DMS79 (cell line): ENCODE measurements around the gene SHROOM3.
A peak's percentile ranks its signal among the peaks of the same experiment; 100 is the strongest.

ENCODE experiments used
- DNase-seq: peaks from one replicate; lab custom pipeline; 2025; lab: John Stamatoyannopoulos, UW

SHROOM3 gene

DNA sequence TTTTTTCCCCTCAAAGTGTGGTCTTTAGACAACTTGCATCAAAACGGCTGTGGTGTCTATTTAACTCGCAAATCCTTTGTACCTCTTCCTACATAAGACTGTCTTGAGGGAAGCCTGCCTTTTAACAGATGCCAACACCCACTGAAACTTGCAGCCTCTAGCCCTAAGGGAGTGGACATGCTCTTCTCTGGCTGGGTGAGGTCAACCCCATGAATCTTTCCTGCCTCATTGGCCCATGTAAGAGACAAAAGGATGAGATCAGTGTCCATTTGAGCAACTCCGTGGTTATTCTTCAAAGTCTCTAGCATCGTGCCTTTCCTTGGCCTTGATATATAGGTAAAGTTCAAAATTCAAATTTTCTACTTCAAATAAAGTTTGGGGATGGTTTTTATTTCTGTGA lies 134.7 kb downstream of the SHROOM3 start:
- no peak for DNase-seq

DNA sequence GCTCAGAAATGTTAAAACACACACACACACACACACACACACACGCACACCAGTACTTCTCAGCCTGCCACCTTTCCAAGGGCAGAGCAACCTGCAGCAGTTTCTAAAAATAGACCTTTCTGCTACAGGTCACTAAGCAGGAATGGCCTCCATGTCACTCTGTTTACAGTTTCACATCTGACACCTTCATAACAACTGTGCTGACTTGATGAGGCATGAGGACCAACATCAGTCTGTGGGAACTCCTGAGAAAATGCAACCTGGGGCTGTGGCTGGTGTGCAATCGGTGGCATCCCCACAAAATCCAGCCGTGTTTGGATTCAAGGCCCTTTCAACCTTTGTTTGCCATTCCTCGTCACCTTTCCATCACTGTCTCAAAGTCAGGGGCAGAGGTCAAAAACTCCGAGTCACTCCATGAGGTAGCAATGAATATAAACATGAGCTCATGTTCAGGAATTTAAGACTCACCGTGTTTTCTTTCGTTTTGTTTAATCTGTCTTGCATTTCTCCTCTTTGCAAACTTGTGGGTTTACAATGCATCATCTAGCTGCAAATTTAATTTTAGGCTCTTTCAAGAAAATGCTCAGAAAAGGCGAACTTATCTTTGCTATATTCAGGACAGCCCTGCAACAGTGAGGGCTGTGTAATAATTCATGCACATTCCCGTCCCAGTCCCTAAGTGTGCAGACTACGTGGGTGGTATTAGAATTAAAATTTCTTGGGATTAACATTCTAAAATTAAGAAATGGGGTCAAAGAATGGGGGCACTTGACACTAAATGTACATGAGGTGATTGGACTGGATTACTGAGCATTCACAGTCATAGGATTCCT lies 135.3 kb downstream of the SHROOM3 start:
- no peak for DNase-seq

DNA sequence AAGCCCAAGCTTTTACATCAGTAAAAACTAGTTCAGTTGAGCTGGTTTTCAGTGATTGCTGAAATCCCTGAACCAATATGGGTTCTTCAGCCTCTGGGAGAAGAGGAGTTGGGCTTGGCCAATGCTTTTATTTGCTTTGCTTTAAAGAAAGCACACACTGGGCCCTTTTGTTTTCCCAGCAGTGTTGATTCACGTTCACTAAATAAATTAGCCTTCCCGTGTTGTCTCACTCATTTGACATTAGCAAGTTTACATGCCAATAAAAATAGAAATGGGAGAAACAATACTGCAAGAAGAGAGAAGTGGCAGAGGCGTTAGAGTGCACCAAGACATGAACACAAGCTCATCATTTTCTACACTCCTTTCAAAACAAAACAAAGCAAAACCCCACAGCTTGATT lies 136.2 kb downstream of the SHROOM3 start:
- no peak for DNase-seq

DNA sequence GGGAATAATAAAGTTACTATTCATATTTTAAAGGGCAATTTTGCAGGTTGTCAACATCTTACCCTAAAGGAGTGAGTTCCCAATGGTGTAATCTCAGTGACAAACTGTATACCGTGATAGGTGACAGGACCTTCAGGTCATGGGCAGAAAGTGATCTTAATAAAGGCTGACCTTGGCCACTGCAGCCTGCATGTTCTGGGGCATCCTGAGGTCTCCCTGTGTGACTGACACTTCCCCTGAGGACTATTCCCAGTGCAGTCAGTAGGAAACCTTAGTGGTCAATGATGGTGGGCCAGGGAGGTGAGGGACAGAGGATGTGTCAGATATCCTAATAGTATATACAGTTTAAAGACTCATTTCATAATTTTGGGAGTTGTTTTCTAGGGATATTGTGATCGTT lies 137.2 kb downstream of the SHROOM3 start:
- DNase-seq: no peak

DNA sequence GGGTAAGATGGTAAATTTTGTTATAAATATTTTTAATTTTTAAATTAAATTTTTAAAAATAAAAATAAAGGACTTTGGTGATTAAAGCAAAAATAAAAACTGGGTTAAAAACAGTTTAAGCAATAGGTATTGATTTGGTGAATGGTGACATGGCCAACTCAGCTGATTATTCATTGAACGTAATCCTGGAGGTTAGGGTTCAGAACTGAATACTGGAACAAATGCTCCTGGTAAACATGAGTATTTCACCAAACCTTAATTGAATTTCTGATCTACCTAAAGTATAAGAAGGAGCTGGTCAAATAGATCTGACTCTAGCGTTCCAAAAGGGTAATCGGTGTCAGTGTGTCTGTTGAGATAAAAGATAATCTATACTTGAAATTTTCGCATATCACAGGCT lies 141.8 kb downstream of the SHROOM3 start:
- no peak for DNase-seq

DNA sequence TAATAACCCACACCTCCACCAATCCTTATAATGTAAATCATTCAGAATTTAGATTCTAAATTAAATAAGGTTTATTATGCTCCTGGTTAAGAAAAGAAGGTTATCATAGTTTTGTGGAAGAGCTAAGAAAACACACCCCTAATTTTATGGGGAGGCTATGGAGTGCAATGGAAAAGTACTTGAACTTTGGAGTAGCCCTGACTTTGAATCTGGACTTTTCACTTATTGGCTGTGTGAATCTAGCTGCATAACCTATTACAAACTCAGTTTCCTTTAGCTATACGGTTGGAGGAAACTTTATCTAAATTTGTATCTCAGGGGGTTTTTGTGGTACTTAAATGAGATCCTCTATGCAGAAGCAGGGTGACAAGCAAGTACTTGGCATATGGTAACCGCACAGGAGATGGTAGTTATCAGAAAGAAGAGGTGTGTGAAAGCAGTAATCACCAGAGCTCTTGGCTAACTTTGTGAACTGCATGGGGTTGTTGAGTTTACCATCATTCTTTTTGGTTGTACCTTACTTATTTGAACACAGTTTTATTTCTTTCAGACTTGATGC lies 143.1 kb downstream of the SHROOM3 start:
- no peak for DNase-seq

DNA sequence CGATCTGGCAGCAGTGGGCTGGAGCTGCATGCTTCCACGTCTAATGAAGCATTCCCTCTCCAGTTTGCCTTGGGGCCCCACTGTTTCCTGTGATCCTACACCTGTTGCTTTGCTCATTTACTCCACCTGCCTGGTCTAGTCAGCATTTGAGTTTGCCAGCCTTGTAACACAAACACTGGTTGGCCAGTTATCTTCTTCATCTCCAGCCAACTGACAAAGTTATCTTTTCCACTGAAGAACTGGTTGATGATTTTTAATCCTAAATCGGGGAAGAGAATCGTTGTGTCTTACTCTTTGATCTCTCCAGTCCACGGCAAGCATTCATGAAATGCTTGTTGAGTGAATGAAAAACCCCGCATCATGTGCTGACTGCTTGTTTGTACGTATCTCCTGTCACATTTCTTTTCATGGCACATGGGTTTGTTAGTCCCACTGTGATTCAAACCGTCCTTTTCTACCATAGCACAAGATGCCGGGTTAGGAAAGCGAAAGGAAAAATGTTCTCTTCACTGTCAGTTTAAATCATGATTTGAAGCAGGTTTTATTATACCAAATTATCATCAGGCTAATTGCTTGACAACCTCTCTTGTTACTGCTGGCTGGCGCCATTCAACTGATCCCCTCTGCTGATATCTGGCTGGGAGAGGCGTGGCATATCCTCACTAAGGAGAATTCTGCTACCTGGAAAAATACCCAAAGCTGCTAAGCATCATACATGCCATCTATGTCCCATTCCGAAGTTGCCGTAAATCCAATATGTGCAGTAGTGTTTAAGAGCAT lies 144.8 kb downstream of the SHROOM3 start:
- peak; percentile 30 for DNase-seq

DNA sequence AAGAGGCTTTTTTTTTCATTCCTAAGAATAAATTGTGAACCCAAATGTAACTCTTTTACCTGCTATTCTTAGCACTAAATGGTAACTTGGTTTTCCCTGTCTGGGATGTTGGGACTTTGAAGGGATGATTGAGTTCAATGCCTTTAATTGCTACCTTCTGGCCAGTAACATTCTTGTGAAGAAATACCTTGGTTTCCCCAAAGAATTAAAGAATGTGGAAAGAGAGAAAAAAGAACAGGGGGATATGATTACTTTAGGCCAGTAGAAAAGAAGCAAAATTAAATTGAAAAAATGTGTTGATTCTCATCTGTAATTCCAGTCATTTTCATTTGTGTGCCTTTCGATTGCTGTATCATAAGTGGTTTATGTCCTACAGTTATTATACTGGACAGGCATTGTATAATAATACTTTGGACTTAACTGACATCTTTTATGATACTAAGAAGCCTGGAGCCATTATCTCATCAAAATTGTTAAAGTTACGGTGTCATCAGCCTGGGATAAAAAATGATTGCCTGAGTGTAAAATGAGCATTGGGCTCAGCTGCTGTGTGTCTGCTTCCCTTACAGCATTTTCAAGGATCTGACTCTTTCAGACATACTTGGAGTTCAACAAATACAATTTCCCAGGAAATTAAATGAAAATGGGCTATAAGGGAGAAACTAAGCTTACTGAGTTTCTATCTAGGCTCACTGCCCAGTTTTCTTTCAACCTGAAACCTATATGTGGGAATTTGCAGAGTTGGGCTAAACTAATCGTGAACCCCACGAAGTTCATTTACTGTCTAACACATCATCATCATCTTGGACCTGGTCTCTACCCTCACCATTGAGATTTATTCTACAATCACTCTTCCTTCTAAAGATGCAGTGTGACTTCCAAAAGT lies 146.3 kb downstream of the SHROOM3 start:
- DNase-seq: no peak

DNA sequence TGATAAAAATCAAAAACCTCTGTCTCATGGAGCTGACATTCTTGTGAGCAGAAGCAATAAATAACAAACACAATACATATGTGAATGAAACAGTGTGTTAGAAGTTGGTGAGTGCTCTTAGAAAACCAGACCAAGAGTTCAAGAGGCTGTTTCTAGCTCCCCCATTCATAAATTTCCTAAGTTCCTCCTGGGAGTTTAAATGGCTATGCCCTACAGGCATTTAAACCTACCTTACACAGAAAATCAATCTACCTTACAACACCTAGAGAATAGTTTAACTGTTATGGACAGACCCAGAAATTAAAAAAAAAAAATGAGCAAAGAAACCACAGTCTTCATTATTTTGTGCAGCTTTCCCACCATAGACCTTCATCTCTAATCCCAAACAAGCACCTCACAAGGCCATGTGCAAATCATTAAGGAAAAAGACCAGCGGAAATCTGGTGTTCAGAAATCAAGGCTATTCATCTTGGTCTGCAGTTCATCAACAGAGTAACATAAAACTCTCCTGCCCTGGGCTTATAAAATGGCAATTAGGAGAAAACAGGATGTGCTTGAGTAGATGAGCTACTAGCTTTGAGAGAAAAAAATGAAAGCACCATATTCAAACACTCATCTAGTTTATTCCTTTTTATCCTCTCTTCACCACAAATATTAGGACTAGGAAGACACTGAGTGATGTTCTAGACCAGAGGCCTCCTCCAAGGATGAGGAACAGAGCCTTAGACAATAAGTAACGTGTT lies 147.2 kb downstream of the SHROOM3 start:
- DNase-seq: peak; percentile 37

DNA sequence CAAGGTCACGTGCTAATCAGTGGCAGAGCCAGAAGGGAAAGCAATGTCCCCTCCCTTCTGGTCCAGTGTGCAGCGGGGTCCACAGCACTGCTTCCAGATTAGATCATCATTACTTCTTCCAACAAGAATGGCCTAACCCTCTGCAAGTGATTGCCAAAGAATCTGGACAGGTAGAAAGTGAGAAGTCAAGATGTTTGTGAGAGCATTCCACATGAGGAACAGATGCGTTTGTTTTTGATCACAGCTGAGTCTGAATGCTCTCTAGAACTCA lies 147.7 kb downstream of the SHROOM3 start:
- no peak for DNase-seq

DNA sequence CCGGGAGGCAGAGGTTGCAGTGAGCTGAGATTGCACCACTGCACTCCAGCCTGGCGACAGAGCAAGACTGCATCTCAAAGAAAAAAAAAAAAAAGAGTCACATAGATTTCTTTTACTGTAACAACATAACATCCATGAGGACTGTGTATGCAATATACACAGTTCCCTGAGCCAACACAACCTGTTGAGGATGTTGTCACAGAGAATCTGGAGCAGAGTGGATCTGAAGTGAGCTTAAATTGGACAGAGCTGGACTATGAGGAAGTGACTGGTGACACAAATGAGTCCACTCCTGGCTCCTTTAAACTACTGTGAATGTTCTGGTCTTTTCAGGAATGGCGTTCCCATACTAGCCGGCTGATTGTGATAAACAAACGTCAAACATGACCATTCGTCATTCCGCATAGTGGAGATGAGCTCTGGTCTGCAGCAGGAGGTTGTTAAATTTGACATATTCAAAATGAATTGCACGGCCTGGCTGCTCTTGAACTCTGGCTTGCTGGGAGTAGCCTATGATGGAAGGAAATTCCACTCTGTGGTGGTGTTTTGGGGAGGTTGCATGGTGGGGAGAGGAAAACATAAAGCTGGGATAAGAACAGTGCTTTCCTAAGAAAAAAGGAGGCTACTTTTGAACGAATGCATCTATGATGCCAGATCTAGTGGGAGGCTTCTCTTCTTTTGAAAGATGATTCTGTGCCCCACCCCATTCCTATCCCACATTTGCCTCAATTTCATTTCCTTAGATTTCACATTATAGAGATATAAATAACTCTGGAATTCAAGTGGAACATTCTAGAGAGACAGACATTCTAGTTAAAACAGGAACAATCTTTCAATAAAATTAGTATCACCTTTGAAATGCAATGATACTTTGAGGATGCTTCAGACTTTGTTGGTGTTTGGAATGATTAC lies 149.5 kb downstream of the SHROOM3 start:
- DNase-seq: no peak

DNA sequence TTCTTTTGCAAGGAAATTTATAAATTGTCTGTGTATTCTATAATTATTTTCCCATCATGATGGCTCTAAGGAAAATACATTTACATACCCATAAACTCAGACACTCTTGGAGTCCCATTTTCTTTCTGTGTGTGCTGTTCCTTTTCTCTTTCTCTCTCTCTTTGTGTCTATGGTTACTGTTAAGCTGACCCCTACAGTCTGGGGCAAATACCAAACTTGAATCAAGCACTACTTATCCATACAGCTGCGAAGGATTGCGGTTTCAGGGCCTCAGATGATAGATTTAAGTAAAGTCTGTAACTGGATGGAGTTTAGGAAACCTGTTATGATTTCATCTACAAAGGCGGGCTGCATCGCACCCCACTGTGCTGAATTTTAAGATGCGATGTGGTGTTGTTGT lies 150.2 kb downstream of the SHROOM3 start:
- DNase-seq: no peak

DNA sequence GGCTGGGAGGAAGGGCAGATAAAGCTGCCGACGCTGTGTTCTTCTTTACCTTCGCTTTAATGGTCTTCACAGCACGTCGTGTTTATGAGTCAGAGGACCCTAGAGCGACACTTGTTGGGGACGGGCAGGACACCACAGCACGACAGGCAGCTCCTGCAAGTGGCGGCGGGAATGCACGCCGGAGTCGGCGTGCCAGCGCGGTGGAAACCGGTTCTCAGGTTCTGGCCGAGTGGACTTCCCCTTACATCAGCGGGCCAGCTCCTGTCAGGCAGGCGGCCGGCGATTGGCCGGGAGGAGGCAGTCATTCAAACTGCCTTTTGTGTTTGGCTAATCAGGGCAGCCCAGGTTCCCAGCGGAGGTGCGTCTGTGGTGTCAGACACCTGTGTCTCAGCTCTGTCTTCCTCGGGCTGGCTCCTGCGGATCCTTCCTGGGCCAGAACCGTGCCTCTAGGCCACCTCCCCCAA lies 150.9 kb downstream of the SHROOM3 start:
- DNase-seq: peak; percentile 42

DNA sequence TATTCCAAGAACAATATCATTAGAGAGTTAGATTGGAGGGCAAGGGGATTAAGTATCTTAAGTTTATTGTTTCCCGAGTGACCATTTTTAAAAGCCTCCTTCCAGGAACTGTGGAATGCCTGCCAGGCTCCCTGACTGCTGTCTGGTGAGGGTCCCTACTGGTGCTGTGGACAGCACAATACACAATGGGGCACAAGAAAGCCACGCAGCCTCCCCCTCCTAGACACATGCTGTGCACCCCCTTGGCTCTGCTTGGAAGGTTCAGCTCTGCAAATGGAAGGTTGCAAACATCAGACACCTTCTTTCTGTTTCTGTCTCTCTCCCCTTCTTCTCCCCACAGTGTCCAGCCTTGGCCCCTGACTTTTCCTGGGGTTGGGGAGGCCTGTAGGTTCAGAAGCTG lies 153.2 kb downstream of the SHROOM3 start:
- DNase-seq: no peak

DNA sequence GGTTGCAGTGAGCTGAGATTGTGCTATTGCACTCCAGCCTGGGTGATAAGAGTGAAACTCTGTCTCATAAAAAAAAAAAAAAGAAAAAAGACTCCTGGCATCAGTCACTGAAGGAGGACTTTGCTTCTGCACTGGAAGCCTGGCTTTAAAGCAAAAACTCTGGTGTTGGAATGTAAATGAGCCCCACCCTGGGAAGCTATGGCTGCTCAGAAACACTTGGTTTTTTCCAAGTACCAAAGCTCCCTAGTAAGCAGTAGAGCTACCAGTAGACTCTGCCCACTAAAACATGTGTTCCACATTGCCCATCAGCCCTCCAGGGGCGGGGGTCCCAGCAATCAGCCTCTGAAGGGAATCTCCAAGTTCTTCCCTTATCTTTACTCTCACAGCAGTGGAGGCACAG lies 154.4 kb downstream of the SHROOM3 start:
- no peak for DNase-seq

DNA sequence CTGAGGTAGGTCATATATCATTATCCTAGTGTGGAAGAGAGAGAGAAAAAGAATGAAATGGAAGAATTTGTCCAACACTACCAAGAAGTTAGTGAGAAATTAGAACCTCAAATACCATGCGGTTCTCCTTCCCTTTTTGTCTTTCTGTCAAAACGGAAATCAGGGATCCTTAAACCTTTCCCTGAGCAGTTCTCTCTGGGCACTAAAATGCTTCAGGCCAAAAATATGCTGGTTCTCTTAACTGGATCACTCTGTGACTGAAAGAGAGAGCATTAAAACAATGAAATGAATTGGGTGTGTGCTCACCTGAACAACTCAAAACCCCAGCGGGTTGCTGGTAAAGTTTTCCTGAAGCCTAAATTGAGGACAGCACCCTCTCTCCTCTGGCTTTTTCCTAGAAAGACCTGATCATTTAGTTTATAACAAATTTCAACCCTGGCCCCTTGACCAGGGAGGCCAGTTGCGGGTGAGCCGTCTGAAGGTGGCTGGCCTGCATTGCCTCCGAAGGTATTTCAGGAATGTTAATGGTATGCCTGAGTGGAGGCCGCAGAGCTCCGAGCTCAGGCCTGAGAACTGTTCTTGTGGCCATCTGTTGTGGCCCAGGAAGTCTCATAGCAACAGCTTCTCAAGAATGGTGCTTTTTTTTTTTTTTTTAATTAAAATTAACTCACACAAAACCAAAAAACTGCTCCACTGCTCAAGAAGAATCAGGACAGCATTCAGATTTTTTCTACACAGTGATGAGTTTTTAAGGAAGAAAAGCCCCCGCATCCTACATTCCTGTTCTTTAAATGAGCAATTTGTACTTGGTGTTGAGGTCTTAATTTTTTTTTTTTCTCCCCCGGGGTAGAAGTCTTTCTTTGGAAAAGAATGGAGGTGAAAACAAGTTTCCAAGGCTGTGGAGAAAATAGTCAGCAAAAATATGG lies 155.1 kb downstream of the SHROOM3 start:
- no peak for DNase-seq

DNA sequence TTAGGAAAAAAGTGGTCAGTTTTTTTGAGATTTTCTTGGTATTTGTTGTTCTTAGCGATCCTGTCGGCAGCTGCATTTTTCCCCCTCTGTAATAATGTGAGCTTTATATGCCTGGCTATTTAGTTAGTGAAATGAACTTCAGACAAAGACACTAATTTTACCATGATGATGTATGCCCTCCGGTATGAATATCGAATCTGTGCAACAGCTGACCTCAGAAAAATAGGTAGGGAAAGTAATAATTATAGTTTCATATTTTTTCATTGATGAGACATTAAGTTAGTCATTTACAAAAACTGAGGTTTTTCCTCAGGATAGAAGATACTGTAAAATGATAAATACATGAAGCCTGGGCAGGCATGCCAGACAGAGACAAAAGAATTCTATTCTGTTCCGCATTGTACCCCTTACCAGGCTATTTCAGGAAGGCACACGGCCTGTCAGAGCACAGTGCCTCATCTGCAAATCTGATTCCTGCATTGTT lies 155.8 kb downstream of the SHROOM3 start:
- no peak for DNase-seq

DNA sequence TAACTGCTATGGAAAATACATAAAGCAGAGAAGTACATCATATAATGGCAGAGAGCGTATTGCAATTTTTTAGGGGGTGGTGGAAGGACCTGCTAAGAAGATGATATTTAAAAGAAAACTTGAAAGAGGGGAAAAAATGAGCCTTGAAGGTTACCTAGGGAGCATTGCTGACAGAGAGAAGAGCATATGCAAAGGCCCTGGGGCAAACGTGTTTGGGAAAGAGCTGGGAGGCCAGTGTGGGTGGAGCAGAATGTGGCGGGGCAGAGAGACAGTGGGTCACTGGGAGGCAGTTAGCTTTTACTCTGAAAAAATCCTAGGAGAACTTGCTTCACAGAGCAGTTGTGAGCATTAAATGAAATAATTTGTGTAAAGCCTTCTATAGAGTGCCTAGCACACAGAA lies 157.0 kb downstream of the SHROOM3 start:
- DNase-seq: no peak

DNA sequence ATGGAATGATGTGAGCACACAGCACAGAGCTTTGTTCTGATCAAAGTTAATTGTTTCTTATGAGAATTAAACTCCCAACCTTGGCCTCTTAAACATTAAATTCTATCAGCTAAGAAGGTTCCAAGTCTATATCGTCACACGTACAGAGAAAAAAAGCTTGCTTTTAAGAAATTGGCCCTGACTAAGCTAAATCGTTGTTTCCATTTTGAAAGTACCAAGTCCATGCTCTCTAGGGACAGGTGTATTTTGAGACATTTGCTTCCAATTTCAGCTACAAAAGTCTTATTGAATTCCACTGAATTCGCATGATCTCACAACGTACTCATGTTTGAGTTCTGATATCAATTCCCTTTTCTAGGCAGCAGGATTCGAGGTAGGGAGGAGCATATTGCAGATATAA lies 157.4 kb downstream of the SHROOM3 start:
- no peak for DNase-seq
